Colon (tissue), 2 donors: ENCODE results near the gene NCAPD2.
"Not testable (repeated sequence)": the region's sequence is repeated elsewhere in the genome, so short reads cannot be mapped to it uniquely, and the experiment has no call there.

Experiments
- FAIRE-seq: peaks from 2 replicates; lab custom pipeline; 2012; peaks lifted over from hg19 to GRCh38; lab: Jason Lieb, UNC
- donor health status: control.
- donor health status: control.

The NCAPD2 gene

DNA sequence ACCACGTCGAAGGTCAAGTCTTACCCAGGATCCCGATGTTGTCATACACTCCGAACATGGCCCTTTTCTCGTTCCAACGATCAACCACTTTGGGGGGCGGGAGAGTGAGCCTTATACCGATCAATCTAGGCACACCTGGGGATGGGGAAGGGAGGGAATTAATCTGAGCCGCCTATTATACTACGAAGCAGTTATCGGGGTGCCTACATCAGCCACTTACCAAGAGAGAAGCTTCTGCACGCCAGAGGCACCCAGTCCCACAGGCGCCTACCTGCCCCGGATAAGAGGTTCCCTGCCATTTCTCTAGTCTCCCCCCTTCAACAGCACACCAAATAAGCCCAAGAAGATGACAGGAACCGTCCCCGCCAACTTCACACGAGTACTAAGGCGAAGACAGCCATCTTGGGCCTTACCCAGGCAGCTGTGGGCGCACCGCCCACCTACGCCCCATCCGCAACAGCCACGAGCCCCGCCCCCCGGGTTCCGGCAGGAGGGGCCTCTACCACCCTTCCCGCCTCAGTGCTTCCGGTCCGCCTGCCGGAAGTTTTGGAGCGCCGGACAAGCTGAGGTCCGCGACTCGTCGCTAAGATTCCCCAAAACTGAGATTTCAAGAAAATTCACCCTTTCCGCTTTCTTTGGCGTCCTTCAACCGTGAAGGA, 935 bp upstream of the NCAPD2 start, which contains the start of gene MRPL51:
MRPL51 (minus strand) TSS at position 425 of the 659 bp plus-strand sequence; CDS start at position 299, 126 bp downstream.
- no peak for FAIRE-seq

DNA sequence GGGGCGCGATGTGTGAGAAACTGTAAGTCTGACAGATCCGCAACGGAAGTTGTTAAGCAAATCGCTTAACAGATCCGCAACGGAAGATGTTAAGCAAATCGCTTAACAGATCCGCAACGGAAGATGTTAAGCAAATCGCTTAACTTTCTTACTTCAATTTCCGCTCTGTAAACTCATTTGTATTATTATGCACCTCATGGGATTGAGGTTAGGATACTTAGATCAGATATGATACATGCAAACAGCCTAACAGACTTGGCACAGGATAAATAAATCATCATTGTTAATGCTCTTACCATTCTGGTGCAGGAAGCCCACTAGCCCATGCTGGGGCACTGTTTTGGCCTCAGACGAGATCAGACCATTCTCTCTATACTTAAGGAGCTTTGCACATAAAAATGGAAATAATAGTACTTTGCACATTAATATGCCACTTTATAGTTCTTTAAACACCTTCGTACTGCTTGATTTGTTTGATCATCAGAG, 399 bp downstream of the NCAPD2 start:
- no peak for FAIRE-seq

DNA sequence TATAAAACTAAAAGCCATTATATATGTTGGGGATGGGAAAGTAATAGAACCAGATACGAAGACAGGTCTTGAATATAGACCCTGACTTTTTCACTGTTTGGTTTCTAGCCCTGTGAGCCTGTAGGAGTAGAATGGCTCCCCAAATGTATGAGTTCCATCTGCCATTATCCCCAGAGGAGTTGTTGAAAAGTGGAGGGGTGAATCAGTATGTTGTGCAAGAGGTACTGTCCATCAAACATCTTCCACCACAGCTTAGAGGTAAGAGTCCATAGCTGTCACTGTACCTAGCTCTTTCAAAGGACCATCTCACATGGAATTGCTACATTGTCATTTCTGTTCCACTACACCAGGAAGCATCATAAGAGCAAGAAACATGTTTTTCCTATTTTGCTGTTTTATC, 1.1 kb downstream of the NCAPD2 start:
- no peak for FAIRE-seq

- FAIRE-seq: not testable (repeated sequence)
Observed at GRCh38 chr12:6497291-6497690, 3.4 kb downstream of the NCAPD2 start.

- FAIRE-seq: no peak
Observed at GRCh38 chr12:6500466-6500865, 6.6 kb downstream of the NCAPD2 start.

- FAIRE-seq: no peak
Observed at GRCh38 chr12:6507102-6507998, 13.4 kb downstream of the NCAPD2 start.

DNA sequence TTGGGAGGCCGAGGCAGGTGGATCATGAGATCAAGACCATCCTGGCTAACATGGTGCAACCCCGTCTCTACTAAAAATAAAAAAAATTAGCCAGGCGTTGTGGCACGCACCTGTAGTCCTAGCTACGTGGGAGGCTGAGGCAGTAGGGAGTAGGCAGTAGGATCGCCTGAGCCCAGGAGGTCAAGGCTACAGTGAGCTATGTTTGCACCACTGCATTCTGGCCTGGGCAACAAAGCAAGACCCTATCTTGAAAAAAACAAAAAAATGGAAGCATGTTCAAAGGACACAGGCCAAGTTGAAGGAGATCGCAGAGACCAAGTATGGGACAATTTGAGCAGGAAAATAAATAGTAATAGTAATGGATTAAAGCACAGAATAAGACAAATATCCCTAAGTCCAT, 14.2 kb downstream of the NCAPD2 start:
- no peak for FAIRE-seq

GRCh38 chr12:6520186-6520585, 26.3 kb downstream of the NCAPD2 start:
- no peak for FAIRE-seq

- FAIRE-seq: no peak
Observed at GRCh38 chr12:6522193-6522592, 28.3 kb downstream of the NCAPD2 start.

DNA sequence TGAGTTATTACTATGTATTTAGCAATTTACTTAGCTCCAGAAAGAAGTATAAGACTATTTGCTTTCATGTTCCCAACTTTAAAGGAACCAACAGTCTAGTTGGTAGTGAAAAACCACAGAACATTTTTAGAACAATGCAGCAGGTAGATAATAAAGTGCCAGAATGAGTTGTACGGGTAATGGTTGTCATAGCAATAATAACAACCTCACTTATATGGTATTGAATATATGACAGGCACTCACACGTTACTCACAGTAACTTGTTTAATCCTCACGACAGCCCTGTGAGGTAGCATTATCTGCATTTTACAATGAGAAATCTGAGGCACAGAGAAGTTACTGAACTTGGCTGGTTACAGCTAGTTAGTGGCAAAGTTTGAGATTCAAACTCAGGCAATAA, 29.8 kb downstream of the NCAPD2 start:
- no peak for FAIRE-seq

- no peak for FAIRE-seq
Observed at GRCh38 chr12:6524648-6525047, 30.7 kb downstream of the NCAPD2 start.

GRCh38 chr12:6526201-6526600, 32.3 kb downstream of the NCAPD2 start:
- no peak for FAIRE-seq

GRCh38 chr12:6526766-6527525, 33.0 kb downstream of the NCAPD2 start:
- no peak for FAIRE-seq

DNA sequence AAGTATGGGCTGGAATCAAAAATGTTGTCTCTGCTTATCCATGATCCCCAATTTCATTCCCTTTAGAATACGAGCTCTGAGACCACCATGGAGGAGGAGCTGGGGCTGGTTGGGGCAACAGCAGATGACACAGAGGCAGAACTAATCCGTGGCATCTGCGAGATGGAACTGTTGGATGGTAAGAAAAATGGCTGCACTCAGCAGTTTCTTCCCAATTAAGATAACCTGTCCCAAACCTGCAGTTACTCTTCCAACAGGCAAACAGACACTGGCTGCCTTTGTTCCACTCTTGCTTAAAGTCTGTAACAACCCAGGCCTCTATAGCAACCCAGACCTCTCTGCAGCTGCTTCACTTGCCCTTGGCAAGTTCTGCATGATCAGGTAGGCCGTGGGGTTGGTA, 33.8 kb downstream of the NCAPD2 start:
- FAIRE-seq: no peak

GRCh38 chr12:6528539-6529235, 34.8 kb downstream of the NCAPD2 start:
- FAIRE-seq: no peak

DNA sequence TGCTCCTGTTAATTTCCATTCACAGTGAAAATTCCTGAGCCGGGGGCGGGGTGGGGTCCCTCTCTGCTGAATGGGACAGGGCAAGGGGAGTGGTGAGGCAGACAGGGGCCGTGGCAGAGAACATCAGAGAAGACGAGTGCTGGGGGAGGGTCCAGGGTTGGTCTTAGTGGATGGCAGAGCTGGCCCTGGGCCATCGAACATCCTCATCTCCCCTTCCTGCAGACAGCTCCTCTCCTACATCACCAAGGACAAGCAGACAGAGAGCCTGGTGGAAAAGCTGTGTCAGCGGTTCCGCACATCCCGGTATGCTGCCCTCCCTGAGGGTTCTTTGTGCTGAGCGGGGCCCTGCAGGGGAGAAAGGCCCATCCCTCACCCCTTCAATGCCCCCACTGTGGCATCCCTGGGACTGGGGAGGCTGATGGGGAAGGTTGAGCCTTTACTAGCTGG, 35.4 kb downstream of the NCAPD2 start:
- FAIRE-seq: no peak

GRCh38 chr12:6530576-6531260, 36.8 kb downstream of the NCAPD2 start:
- FAIRE-seq: no peak

DNA sequence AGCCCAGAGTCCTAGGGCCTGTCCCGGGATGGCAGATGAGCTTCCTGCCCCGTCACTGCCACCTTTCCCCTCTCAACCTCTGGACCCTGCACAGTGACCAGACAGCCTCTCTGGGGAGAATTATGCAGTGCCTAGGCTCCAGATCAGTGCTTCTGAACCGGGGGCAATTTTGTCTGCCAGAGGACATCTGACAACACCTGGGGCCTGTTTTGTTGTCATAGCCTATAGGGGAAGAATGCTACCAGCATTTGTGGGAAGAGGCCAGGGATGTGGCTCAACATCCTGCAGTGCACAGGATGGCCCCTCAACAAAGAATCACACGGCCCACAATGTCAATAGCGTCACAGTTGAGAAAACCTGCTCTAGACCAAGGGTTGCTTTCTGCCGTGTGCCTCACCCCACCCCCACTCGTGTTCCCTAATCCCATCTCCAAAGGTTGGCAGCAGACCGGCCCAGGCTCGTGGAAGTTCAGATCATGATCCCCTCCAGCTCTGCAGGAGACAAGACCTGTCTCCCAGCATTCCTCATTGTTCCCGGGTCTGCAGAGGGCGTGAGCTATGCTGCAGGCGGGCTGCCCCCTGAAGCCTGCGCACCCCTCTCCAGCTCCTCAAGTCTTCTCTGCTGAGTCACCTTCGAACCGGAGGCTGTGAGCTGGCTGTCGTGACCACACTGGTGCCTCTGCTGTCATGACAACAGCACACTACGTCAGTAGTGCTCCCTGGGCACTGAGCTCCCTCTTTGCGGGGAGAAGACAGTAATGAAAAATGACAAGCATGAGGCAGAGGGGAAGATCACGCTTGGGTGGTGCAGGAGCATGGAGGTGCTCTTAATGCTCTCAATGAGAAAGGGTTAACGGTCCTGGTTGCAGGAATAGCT, 38.4 kb downstream of the NCAPD2 start:
- FAIRE-seq: no peak

- FAIRE-seq: no peak
Observed at GRCh38 chr12:6532927-6533652, 39.2 kb downstream of the NCAPD2 start.

- no peak for FAIRE-seq
Observed at GRCh38 chr12:6533653-6533922, 39.7 kb downstream of the NCAPD2 start.
